Peyer's patch (tissue), 4 donors: ENCODE data around the gene AZGP1.

Experiments
- POLR2A ChIP-seq, 2 donors: fragments of 450-650 bp; IDR thresholded peaks; one replicate each; pipeline ENCODE4 v1.5.1; 2017; ENCODE audit warnings: antibody characterized with exemption in 2 of 2, mild to moderate bottlenecking in 2 of 2, moderate library complexity in 2 of 2
- TF ChIP-seq, protein P1 (sequence below), 6 experiments: fragments of 450-650 bp in 4 of 6; fragments of 200-600 bp in 2 of 6; sonication (generic) in 1 of 6; IDR thresholded peaks; one replicate each; pipeline ENCODE4 v1.5.1; 2017 to 2019; ENCODE audit warnings: antibody characterized with exemption in 6 of 6, mild to moderate bottlenecking in 3 of 6, moderate library complexity in 1 of 6

DNA sequence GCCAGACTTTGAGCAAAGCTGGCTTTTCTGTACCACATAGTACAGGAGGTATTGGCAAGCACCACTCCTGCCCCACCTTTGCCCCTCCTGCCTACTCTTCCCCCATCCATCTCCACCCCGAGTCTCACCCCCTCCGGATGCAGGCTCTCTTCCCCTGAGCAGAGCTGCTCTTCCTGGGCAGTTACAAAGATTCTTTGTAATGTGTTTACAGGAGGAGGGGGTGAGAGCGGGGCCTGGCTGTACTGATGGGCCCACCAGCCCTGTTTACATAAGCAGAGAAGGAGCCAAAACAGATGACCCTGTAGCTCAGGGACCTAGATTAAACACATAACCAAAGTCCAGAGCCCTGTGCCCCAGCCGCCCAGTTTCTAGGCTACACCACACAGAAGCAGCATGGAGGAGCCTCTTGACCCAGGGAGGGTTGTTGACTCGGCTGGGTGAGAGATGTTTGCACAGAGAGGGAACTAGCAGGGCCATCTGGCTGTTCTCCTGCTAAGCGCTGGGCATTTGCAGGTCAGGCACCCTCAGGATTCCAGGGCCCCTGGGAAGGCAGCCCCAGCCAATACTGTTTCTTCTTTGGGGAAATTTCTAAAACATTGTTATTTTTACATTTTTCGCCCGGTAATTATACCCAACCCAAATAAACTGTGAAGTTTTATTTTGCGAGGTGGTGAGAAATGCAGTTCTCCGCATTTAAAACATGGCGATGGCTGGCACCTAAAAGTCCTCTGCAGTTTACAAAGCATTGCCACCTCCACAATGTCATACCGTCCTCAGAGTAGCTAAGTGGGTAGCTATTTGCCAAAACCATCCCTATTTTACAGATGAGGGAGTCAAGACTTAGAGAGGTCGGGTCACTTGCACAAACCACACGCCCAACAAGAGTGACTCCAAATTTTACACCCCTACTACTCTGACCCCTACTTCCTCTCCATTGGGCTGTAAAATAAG is 28.2 kb upstream of the AZGP1 start:
- TF ChIP-seq POLR2A (IDR thresholded peaks at IDR 0.05), result no peak
- TF ChIP-seq, protein P1, sequence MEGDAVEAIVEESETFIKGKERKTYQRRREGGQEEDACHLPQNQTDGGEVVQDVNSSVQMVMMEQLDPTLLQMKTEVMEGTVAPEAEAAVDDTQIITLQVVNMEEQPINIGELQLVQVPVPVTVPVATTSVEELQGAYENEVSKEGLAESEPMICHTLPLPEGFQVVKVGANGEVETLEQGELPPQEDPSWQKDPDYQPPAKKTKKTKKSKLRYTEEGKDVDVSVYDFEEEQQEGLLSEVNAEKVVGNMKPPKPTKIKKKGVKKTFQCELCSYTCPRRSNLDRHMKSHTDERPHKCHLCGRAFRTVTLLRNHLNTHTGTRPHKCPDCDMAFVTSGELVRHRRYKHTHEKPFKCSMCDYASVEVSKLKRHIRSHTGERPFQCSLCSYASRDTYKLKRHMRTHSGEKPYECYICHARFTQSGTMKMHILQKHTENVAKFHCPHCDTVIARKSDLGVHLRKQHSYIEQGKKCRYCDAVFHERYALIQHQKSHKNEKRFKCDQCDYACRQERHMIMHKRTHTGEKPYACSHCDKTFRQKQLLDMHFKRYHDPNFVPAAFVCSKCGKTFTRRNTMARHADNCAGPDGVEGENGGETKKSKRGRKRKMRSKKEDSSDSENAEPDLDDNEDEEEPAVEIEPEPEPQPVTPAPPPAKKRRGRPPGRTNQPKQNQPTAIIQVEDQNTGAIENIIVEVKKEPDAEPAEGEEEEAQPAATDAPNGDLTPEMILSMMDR (IDR thresholded peaks at IDR 0.05), result no peak
